Neural progenitor cell (in vitro differentiated cells): Measurements from ENCODE around the gene PHACTR1. TPM values are rescaled to one million over a fixed set of nuclear protein-coding genes. Genes with fewer than 3 reads are reported as not detected.
A peak's percentile ranks its signal among the peaks of the same experiment; 100 is the strongest.

ENCODE experiments used
- DNase-seq: peaks from one replicate; pipeline ENCODE4 v3.0.0-alpha.2; 2016; ENCODE audit warnings: low spot score
- H2AFZ ChIP-seq: fragments of 200-600 bp; sonication (generic); replicated peaks from 2 replicates; pipeline ENCODE4 v1.6.1; 2016; ENCODE audit warnings: antibody characterized with exemption
- H3F3A ChIP-seq: fragments of 200-600 bp; sonication (generic); 2 replicates; pipeline ENCODE4 v1.6.1; 2016; ENCODE audit warnings: antibody characterized with exemption, low read depth
- H3K27ac ChIP-seq: fragments of 200-600 bp; sonication (generic); 2 replicates; pipeline ENCODE4 v1.5.1; 2016; ENCODE audit warnings: mild to moderate bottlenecking
- H3K27me3 ChIP-seq: fragments of 200-600 bp; sonication (generic); 2 replicates; pipeline ENCODE4 v1.6.1; 2016; ENCODE audit warnings: mild to moderate bottlenecking, moderate library complexity
- H3K36me3 ChIP-seq: fragments of 200-600 bp; sonication (generic); 2 replicates; pipeline ENCODE4 v1.5.1; 2016
- H3K4me1 ChIP-seq: fragments of 200-600 bp; sonication (generic); 2 replicates; pipeline ENCODE4 v1.6.1; 2016; ENCODE audit warnings: mixed run types
- H3K4me2 ChIP-seq: fragments of 200-600 bp; sonication (generic); 2 replicates; pipeline ENCODE4 v1.6.1; 2016
- H3K4me3 ChIP-seq: fragments of 200-600 bp; sonication (generic); 2 replicates; pipeline ENCODE4 v1.5.1; 2016
- H3K79me2 ChIP-seq: fragments of 200-600 bp; sonication (generic); 2 replicates; pipeline ENCODE4 v1.6.1; 2016; ENCODE audit warnings: low read depth
- H3K9ac ChIP-seq: fragments of 200-600 bp; sonication (generic); 2 replicates; pipeline ENCODE4 v1.6.1; 2016
- H3K9me3 ChIP-seq: fragments of 200-600 bp; sonication (generic); 2 replicates; pipeline ENCODE4 v1.5.1; 2016; ENCODE audit warnings: low read depth
- H4K20me1 ChIP-seq: fragments of 200-600 bp; sonication (generic); 2 replicates; pipeline ENCODE4 v1.6.1; 2016; ENCODE audit warnings: low read depth
- H3K27ac Mint-ChIP-seq: 3 replicates; pipeline ENCODE4 v1.8.0; 2021; ENCODE audit warnings: mixed read lengths
- H3K27me3 Mint-ChIP-seq: 2 replicates; pipeline ENCODE4 v1.8.0; 2022; ENCODE audit warnings: low read depth, mild to moderate bottlenecking, inconsistent platforms, moderate library complexity, mixed read lengths; ENCODE audit not compliant: insufficient read depth
- H3K36me3 Mint-ChIP-seq: 3 replicates; pipeline ENCODE4 v1.8.0; 2021; ENCODE audit warnings: mixed read lengths
- H3K4me1 Mint-ChIP-seq: 3 replicates; pipeline ENCODE4 v1.8.0; 2021; ENCODE audit warnings: mixed read lengths
- H3K4me3 Mint-ChIP-seq: 3 replicates; pipeline ENCODE4 v1.8.0; 2021; ENCODE audit warnings: mild to moderate bottlenecking, moderate library complexity, mixed read lengths
- H3K9me3 Mint-ChIP-seq: 3 replicates; pipeline ENCODE4 v1.8.0; 2020; ENCODE audit warnings: mixed read lengths
- EZH2 ChIP-seq: fragments of 200-600 bp; sonication (generic); IDR thresholded peaks from 2 replicates; pipeline ENCODE4 v1.6.1; 2017; ENCODE audit warnings: antibody characterized with exemption, mild to moderate bottlenecking, moderate library complexity
- EZH2phosphoT487 ChIP-seq: fragments of 200-600 bp; sonication (generic); IDR thresholded peaks from 2 replicates; pipeline ENCODE4 v1.6.1; 2017; ENCODE audit warnings: antibody characterized with exemption
- total RNA-seq: library from RNA; depleted of rRNA; stranded (reverse); fragments of >200 nt; gene quantifications from 2 replicates; pipeline ENCODE4 v1.2.3, GENCODE V29; 2015; ENCODE audit warnings: low replicate concordance
- TF ChIP-seq, protein P1 (sequence below): fragments of 200-600 bp; sonication (generic); IDR thresholded peaks from 2 replicates; pipeline ENCODE4 v1.5.1; 2017; ENCODE audit warnings: antibody characterized with exemption, mild to moderate bottlenecking

The PHACTR1 gene
- 2.4 and 6.1 TPM in 2 replicates for total RNA-seq

GRCh38 chr6:12716298-12716916, at the start of gene PHACTR1:
PHACTR1 (plus strand) TSS chr6:12716767.
- no peak within 1 kb of the TSS for H3K4me3 ChIP-seq
- peak within 1 kb of the TSS; percentile 65 for H3K4me3 Mint-ChIP-seq

DNA sequence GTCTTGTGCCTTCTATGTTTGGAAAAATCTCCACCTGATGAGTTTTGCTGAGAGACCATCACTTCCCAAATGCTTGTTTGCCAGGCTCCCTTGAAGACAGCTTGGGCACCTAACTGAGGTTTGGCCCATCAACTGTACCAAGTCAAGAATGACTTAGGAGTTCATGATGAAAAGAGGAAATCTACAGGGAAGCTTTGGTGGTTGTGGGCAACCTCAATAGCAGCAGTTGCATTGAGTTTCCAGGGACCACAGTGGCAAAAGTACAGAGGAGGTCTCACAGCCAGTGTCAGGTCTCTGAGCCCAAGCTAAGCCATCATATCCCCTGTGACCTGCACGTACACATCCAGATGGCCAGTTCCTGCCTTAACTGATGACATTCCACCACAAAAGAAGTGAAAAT, 49.7 kb upstream of the PHACTR1 start:
- no peak overlapping the region for H3K4me2 ChIP-seq
- Mint-ChIP-seq H3K27me3 (peaks cover 3% of the 10 kb centered on the region), H3K4me3 (no peak overlapping the region), H3K36me3 (no peaks in the 10 kb centered on the region), H3K9me3 (peaks cover 4% of the 10 kb centered on the region), H3K4me1 (peaks cover 26% of the 10 kb centered on the region), H3K27ac (no peak overlapping the region)
- no peaks in the 10 kb centered on the region for H3K27me3 ChIP-seq
- no peaks in the 10 kb centered on the region for H3F3A ChIP-seq
- H3K9ac ChIP-seq: no peak overlapping the region
- DNase-seq: no peak
- TF ChIP-seq EZH2phosphoT487 (no peak), EZH2 (no peak)
- TF ChIP-seq, protein P1, sequence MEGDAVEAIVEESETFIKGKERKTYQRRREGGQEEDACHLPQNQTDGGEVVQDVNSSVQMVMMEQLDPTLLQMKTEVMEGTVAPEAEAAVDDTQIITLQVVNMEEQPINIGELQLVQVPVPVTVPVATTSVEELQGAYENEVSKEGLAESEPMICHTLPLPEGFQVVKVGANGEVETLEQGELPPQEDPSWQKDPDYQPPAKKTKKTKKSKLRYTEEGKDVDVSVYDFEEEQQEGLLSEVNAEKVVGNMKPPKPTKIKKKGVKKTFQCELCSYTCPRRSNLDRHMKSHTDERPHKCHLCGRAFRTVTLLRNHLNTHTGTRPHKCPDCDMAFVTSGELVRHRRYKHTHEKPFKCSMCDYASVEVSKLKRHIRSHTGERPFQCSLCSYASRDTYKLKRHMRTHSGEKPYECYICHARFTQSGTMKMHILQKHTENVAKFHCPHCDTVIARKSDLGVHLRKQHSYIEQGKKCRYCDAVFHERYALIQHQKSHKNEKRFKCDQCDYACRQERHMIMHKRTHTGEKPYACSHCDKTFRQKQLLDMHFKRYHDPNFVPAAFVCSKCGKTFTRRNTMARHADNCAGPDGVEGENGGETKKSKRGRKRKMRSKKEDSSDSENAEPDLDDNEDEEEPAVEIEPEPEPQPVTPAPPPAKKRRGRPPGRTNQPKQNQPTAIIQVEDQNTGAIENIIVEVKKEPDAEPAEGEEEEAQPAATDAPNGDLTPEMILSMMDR: no peak
- H3K9me3 ChIP-seq: no peaks in the 10 kb centered on the region
- no peak overlapping the region for H2AFZ ChIP-seq
- H4K20me1 ChIP-seq: no peaks in the 10 kb centered on the region
- H3K4me1 ChIP-seq: no peaks in the 10 kb centered on the region
- no peaks in the 10 kb centered on the region for H3K36me3 ChIP-seq
- H3K79me2 ChIP-seq: no peaks in the 10 kb centered on the region
- H3K27ac ChIP-seq: no peak overlapping the region
- H3K4me3 ChIP-seq: no peak overlapping the region

More at GRCh38 chr6:12716298-12716916, at the start of gene PHACTR1:
- DNase-seq: no peak
- peaks cover 3% of the 10 kb centered on the region for H3K9me3 Mint-ChIP-seq
- Histone ChIP-seq H3K9ac (no peak within 1 kb of the TSS), H2AFZ (peak within 1 kb of the TSS; percentile 29), H3K79me2 (no peaks in the 10 kb centered on the region), H3K4me2 (no peak within 1 kb of the TSS), H3K36me3 (no peaks in the 10 kb centered on the region), H3K27ac (no peak within 1 kb of the TSS), H3K4me1 (peaks cover 8% of the 10 kb centered on the region), H3K27me3 (no peaks in the 10 kb centered on the region), H4K20me1 (no peaks in the 10 kb centered on the region), H3K9me3 (no peaks in the 10 kb centered on the region), H3F3A (no peaks in the 10 kb centered on the region)
- no peaks in the 10 kb centered on the region for H3K27me3 Mint-ChIP-seq
- H3K36me3 Mint-ChIP-seq: no peaks in the 10 kb centered on the region
- peak within 1 kb of the TSS; percentile 26 for H3K27ac Mint-ChIP-seq
- H3K4me1 Mint-ChIP-seq: peaks cover 41% of the 10 kb centered on the region
- TF ChIP-seq, protein P1: no peak
- TF ChIP-seq EZH2phosphoT487: no peak
- no peak for TF ChIP-seq EZH2

GRCh38 chr6:12675931-12676330, 40.6 kb upstream of the PHACTR1 start:
- H3K9me3 ChIP-seq: no peaks in the 10 kb centered on the region
- DNase-seq: no peak
- H3F3A ChIP-seq: no peaks in the 10 kb centered on the region
- Mint-ChIP-seq H3K9me3 (peaks cover 1% of the 10 kb centered on the region), H3K36me3 (no peaks in the 10 kb centered on the region), H3K27ac (no peak overlapping the region), H3K27me3 (peaks cover 2% of the 10 kb centered on the region), H3K4me3 (no peak overlapping the region), H3K4me1 (peaks cover 17% of the 10 kb centered on the region)
- no peak overlapping the region for H2AFZ ChIP-seq
- H3K4me2 ChIP-seq: no peak overlapping the region
- TF ChIP-seq, protein P1: no peak
- TF ChIP-seq EZH2phosphoT487 (no peak), EZH2 (no peak)
- H4K20me1 ChIP-seq: no peaks in the 10 kb centered on the region
- no peak overlapping the region for H3K4me3 ChIP-seq
- H3K9ac ChIP-seq: no peak overlapping the region
- H3K4me1 ChIP-seq: peaks cover 21% of the 10 kb centered on the region
- no peaks in the 10 kb centered on the region for H3K79me2 ChIP-seq
- H3K27ac ChIP-seq: no peak overlapping the region
- no peaks in the 10 kb centered on the region for H3K27me3 ChIP-seq
- H3K36me3 ChIP-seq: no peaks in the 10 kb centered on the region
